H9 (cell line): Measurements from ENCODE around the gene FXYD7. TPM values are rescaled to one million over a fixed set of nuclear protein-coding genes. Genes with fewer than 3 reads are reported as not detected.

Source experiments
- DNase-seq: peaks from one replicate; pipeline ENCODE4 v3.0.0-alpha.2; 2017
- H2AFZ ChIP-seq: one replicate; pipeline ENCODE4 v1.6.1; 2013; ENCODE audit warnings: mild to moderate bottlenecking, low read length, control low read depth, moderate library complexity
- H2AK5ac ChIP-seq: 2 replicates; pipeline ENCODE4 v1.6.1; 2013; ENCODE audit warnings: low read length, control low read depth, mixed read lengths; ENCODE audit not compliant: insufficient read length
- H2BK120ac ChIP-seq: one replicate; pipeline ENCODE4 v1.6.1; 2013; ENCODE audit warnings: low read depth, mild to moderate bottlenecking, low read length, control low read depth, inconsistent platforms; ENCODE audit not compliant: poor library complexity, severe bottlenecking
- H2BK12ac ChIP-seq: 2 replicates; pipeline ENCODE4 v1.6.1; 2013; ENCODE audit warnings: low read length, control low read depth, mixed read lengths, low read depth; ENCODE audit not compliant: insufficient read length
- H2BK15ac ChIP-seq: 2 replicates; pipeline ENCODE4 v1.6.1; 2013; ENCODE audit warnings: low read depth, low read length, control low read depth
- H2BK20ac ChIP-seq: one replicate; pipeline ENCODE4 v1.6.1; 2013; ENCODE audit warnings: low read depth, mild to moderate bottlenecking, low read length, control low read depth, inconsistent platforms; ENCODE audit not compliant: poor library complexity, severe bottlenecking
- H2BK5ac ChIP-seq: 2 replicates; pipeline ENCODE4 v1.6.1; 2013; ENCODE audit warnings: low read length, control low read depth, mixed read lengths; ENCODE audit not compliant: insufficient read length
- H3K14ac ChIP-seq: 2 replicates; pipeline ENCODE4 v1.6.1; 2013; ENCODE audit warnings: low read length, control low read depth; ENCODE audit not compliant: insufficient read depth
- H3K18ac ChIP-seq: 2 replicates; pipeline ENCODE4 v1.6.1; 2013; ENCODE audit warnings: low read depth, mild to moderate bottlenecking, mixed read lengths, low read length, control low read depth; ENCODE audit not compliant: insufficient read length
- H3K23ac ChIP-seq: 2 replicates; pipeline ENCODE4 v1.6.1; 2013; ENCODE audit warnings: low read length, control low read depth, mixed read lengths, low read depth; ENCODE audit not compliant: insufficient read length
- H3K23me2 ChIP-seq: 2 replicates; pipeline ENCODE4 v1.6.1; 2013; ENCODE audit warnings: low read depth, mild to moderate bottlenecking, mixed read lengths, low read length, control low read depth; ENCODE audit not compliant: insufficient read length, poor library complexity, severe bottlenecking
- H3K27ac ChIP-seq: 2 replicates; pipeline ENCODE4 v1.5.1; 2013; ENCODE audit warnings: low read length, control low read depth, mixed read lengths, low read depth; ENCODE audit not compliant: insufficient read length
- H3K27me3 ChIP-seq: 2 replicates; pipeline ENCODE4 v1.6.1; 2013; ENCODE audit warnings: low read length, control low read depth, inconsistent platforms; ENCODE audit not compliant: insufficient read depth
- H3K4ac ChIP-seq: 2 replicates; pipeline ENCODE4 v1.6.1; 2013; ENCODE audit warnings: low read depth, mild to moderate bottlenecking, control low read depth, inconsistent platforms, low read length, moderate library complexity
- H3K4me1 ChIP-seq: 2 replicates; pipeline ENCODE4 v1.6.1; 2013; ENCODE audit warnings: low read length, control low read depth, inconsistent platforms; ENCODE audit not compliant: insufficient read depth
- H3K4me2 ChIP-seq: 2 replicates; pipeline ENCODE4 v1.6.1; 2013; ENCODE audit warnings: low read length, control low read depth, mixed read lengths; ENCODE audit not compliant: insufficient read length, insufficient read depth
- H3K56ac ChIP-seq: 2 replicates; pipeline ENCODE4 v1.6.1; 2013; ENCODE audit warnings: low read depth, mild to moderate bottlenecking, mixed read lengths, low read length, control low read depth; ENCODE audit not compliant: insufficient read length
- H3K79me1 ChIP-seq: 2 replicates; pipeline ENCODE4 v1.6.1; 2013; ENCODE audit warnings: low read depth, mild to moderate bottlenecking, moderate library complexity, low read length, control low read depth, inconsistent platforms; ENCODE audit not compliant: insufficient read depth, poor library complexity, severe bottlenecking
- H3K79me2 ChIP-seq: 2 replicates; pipeline ENCODE4 v1.6.1; 2013; ENCODE audit warnings: low read length, control low read depth, inconsistent platforms; ENCODE audit not compliant: insufficient read depth
- H3K9ac ChIP-seq: 2 replicates; pipeline ENCODE4 v1.6.1; 2013; ENCODE audit warnings: low read length, control low read depth, mixed read lengths; ENCODE audit not compliant: insufficient read length; ENCODE audit errors: extremely low read depth
- H3K9me3 ChIP-seq: one replicate; pipeline ENCODE4 v1.6.1; 2013; ENCODE audit warnings: low read depth, low read length, inconsistent platforms; ENCODE audit not compliant: control insufficient read depth
- H3T11ph ChIP-seq: one replicate; pipeline ENCODE4 v1.6.1; 2013; ENCODE audit warnings: mild to moderate bottlenecking, low read length, control low read depth, inconsistent platforms
- H4K20me1 ChIP-seq: one replicate; pipeline ENCODE4 v1.6.1; 2013; ENCODE audit not compliant: control insufficient read depth, insufficient read length, insufficient read depth
- H4K5ac ChIP-seq: 2 replicates; pipeline ENCODE4 v1.6.1; 2013; ENCODE audit warnings: low read depth, mild to moderate bottlenecking, mixed read lengths, low read length, control low read depth; ENCODE audit not compliant: insufficient read length
- H4K8ac ChIP-seq: replicated peaks from 2 replicates; pipeline ENCODE4 v1.6.1; 2013; ENCODE audit warnings: low read length, control low read depth, mixed read lengths, low read depth; ENCODE audit not compliant: insufficient read length
- H4K91ac ChIP-seq: 2 replicates; pipeline ENCODE4 v1.6.1; 2013; ENCODE audit warnings: low read depth, mild to moderate bottlenecking, moderate library complexity, mixed read lengths, low read length, control low read depth; ENCODE audit not compliant: insufficient read length
- H3K27ac Mint-ChIP-seq, 3 experiments: 2 replicates in 2 of 3; 3 replicates in 1 of 3; pipeline ENCODE4 v1.8.0; 2020 to 2021; ENCODE audit warnings: mixed read lengths in 3 of 3, mild to moderate bottlenecking in 1 of 3, moderate library complexity in 1 of 3
- H3K27me3 Mint-ChIP-seq: 2 replicates; pipeline ENCODE4 v1.8.0; 2021; ENCODE audit warnings: low read depth, mild to moderate bottlenecking, moderate library complexity, mixed read lengths
- H3K36me3 Mint-ChIP-seq, 3 experiments: 2 replicates in 2 of 3; 3 replicates in 1 of 3; pipeline ENCODE4 v1.8.0; 2020 to 2021; ENCODE audit warnings: low read depth in 3 of 3, mixed read lengths in 3 of 3; ENCODE audit not compliant: insufficient read depth in 1 of 3
- H3K4me1 Mint-ChIP-seq, 2 experiments: 2 replicates each; pipeline ENCODE4 v1.8.0; 2020; ENCODE audit warnings: mixed read lengths in 2 of 2
- H3K4me3 Mint-ChIP-seq, 2 experiments: 2 replicates in 1 of 2; 3 replicates in 1 of 2; pipeline ENCODE4 v1.8.0; 2020 to 2021; ENCODE audit warnings: mild to moderate bottlenecking in 2 of 2, mixed read lengths in 2 of 2, moderate library complexity in 1 of 2
- H3K9me3 Mint-ChIP-seq, 2 experiments: 2 replicates in 1 of 2; 3 replicates in 1 of 2; pipeline ENCODE4 v1.8.0; 2020; ENCODE audit warnings: mild to moderate bottlenecking in 2 of 2, mixed read lengths in 2 of 2, moderate library complexity in 1 of 2
- CTCF ChIP-seq: fragments of 200-600 bp; sonication (generic); conservative IDR thresholded peaks from 3 replicates; pipeline ENCODE4 v1.8.0; 2021; ENCODE audit warnings: antibody characterized with exemption, mild to moderate bottlenecking
- WGBS: extraction: QIAGEN DNeasy Blood & Tissue Kit; methylation state at CpG from one replicate; pipeline ENCODE4 v1.1.7; 2013; ENCODE audit warnings: missing lambda C conversion rate, low lambda C conversion rate, mixed read lengths; ENCODE audit not compliant: insufficient read length; ENCODE audit errors: extremely low coverage; 5-methylcytosine and 5-hydroxymethylcytosine counted together
- total RNA-seq: library from RNA; stranded (reverse); gene quantifications from 2 replicates; pipeline ENCODE4 v1.2.1, GENCODE V29; 2021

Gene FXYD7
- total RNA-seq, 1 experiment from 2014 or later, result 9.0 TPM

GRCh38 chr19:35155981-35156672 lies 13.1 kb downstream of the FXYD7 start:
- no CpG with 5 or more reads among the region's 6 CpGs for WGBS
- peaks cover 30 to 40% (median 34%) of the 10 kb centered on the region in 3 experiments; a peak in 6 of 7 replicates for H3K36me3 Mint-ChIP-seq
- Histone ChIP-seq H3K79me1 (no peaks in the 10 kb centered on the region), H2AFZ (no peak overlapping the region), H3K27me3 (no peaks in the 10 kb centered on the region), H2BK20ac (no peak overlapping the region), H4K20me1 (no peaks in the 10 kb centered on the region), H3K9me3 (no peaks in the 10 kb centered on the region), H3K9ac (no peak overlapping the region), H4K91ac (no peak overlapping the region), H2BK15ac (no peak overlapping the region), H2AK5ac (no peak overlapping the region), H3K79me2 (no peaks in the 10 kb centered on the region; the same call in 1 of the 2 replicates), H3K4me1 (peaks cover 2% of the 10 kb centered on the region; the same call in 1 of the 2 replicates), H3K23me2 (peaks cover 19% of the 10 kb centered on the region), H2BK120ac (no peak overlapping the region), H4K8ac (no peak overlapping the region), H4K5ac (no peak overlapping the region), H3K27ac (no peak overlapping the region), H3K4ac (no peak overlapping the region), H3K18ac (no peak overlapping the region), H3K56ac (no peak overlapping the region), H3K4me2 (peak overlapping the region; percentile 68), H2BK12ac (no peak overlapping the region), H3K14ac (no peak overlapping the region; the same call in 1 of the 2 replicates), H2BK5ac (no peak overlapping the region), H3K23ac (no peak overlapping the region), H3T11ph (no peak overlapping the region)
- peak overlapping the region; percentile 93 to 97 for H3K4me3 Mint-ChIP-seq
- TF ChIP-seq CTCF, result no peak
- DNase-seq, result no peak
- peaks cover 37 to 45% of the 10 kb centered on the region in 2 experiments for H3K4me1 Mint-ChIP-seq
- H3K27ac Mint-ChIP-seq, result no peak overlapping the region
- H3K27me3 Mint-ChIP-seq, result peaks cover 2% of the 10 kb centered on the region; the same call in 1 of the 2 replicates
- no peaks in the 10 kb centered on the region; a peak in 3 of 5 replicates for H3K9me3 Mint-ChIP-seq
